Nephron progenitor cell (in vitro differentiated cells): ENCODE measurements around the gene FGGY.

Source experiments
- DNase-seq: peaks from one replicate; pipeline ENCODE4 v3.0.0; 2021
- H3K27ac Mint-ChIP-seq: 2 replicates; pipeline ENCODE4 v1.8.0; 2021; ENCODE audit warnings: mild to moderate bottlenecking, moderate library complexity, mixed read lengths
- H3K27me3 Mint-ChIP-seq: 2 replicates; pipeline ENCODE4 v1.8.0; 2021; ENCODE audit warnings: mild to moderate bottlenecking, low read depth, mixed read lengths; ENCODE audit not compliant: poor library complexity
- H3K36me3 Mint-ChIP-seq: 2 replicates; pipeline ENCODE4 v1.8.0; 2021; ENCODE audit warnings: low read depth, mixed read lengths
- H3K4me1 Mint-ChIP-seq: 2 replicates; pipeline ENCODE4 v1.8.0; 2021; ENCODE audit warnings: mixed read lengths
- H3K4me3 Mint-ChIP-seq: 2 replicates; pipeline ENCODE4 v1.8.0; 2021; ENCODE audit warnings: mild to moderate bottlenecking, moderate library complexity, mixed read lengths
- H3K9me3 Mint-ChIP-seq: 2 replicates; pipeline ENCODE4 v1.8.0; 2021; ENCODE audit warnings: mild to moderate bottlenecking, moderate library complexity, mixed read lengths
- TF ChIP-seq, protein P1 (sequence below): fragments of 200-600 bp; sonication (generic); IDR thresholded peaks from 2 replicates; pipeline ENCODE4 v1.5.0; 2021; ENCODE audit warnings: antibody characterized with exemption

The FGGY gene

DNA sequence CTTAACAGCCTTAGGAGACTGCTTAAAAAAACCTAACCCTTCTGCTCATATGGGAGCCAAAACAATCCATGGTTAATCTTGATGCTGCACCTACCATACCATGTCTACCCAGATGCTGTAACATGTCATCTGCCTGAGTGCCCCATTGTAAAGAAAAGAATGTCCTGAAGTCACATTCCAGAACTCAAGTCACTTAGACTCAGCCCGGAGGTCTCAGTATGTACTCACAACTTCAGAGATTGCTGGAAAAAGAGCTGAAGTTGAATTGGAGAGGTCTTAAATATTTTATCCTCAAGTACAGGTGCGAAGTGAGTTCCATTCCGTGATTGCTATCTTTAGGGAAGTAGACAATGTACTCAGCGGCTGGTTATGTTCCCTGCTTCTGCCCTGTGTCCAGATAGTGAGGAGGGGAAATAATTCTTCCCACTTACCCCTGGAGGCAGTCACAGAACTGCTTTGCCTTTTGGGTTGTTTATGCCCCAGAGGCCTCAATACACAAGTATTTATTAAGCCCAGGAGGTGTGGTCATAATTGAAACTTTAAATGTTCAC lies 460.4 kb downstream of the FGGY start:
- Mint-ChIP-seq H3K4me1 (peaks cover 35% of the 10 kb centered on the region), H3K4me3 (no peak overlapping the region), H3K27me3 (no peaks in the 10 kb centered on the region), H3K36me3 (no peaks in the 10 kb centered on the region), H3K9me3 (no peaks in the 10 kb centered on the region), H3K27ac (no peak overlapping the region)
- no peak for DNase-seq
- TF ChIP-seq, protein P1, sequence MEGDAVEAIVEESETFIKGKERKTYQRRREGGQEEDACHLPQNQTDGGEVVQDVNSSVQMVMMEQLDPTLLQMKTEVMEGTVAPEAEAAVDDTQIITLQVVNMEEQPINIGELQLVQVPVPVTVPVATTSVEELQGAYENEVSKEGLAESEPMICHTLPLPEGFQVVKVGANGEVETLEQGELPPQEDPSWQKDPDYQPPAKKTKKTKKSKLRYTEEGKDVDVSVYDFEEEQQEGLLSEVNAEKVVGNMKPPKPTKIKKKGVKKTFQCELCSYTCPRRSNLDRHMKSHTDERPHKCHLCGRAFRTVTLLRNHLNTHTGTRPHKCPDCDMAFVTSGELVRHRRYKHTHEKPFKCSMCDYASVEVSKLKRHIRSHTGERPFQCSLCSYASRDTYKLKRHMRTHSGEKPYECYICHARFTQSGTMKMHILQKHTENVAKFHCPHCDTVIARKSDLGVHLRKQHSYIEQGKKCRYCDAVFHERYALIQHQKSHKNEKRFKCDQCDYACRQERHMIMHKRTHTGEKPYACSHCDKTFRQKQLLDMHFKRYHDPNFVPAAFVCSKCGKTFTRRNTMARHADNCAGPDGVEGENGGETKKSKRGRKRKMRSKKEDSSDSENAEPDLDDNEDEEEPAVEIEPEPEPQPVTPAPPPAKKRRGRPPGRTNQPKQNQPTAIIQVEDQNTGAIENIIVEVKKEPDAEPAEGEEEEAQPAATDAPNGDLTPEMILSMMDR: no peak

DNA sequence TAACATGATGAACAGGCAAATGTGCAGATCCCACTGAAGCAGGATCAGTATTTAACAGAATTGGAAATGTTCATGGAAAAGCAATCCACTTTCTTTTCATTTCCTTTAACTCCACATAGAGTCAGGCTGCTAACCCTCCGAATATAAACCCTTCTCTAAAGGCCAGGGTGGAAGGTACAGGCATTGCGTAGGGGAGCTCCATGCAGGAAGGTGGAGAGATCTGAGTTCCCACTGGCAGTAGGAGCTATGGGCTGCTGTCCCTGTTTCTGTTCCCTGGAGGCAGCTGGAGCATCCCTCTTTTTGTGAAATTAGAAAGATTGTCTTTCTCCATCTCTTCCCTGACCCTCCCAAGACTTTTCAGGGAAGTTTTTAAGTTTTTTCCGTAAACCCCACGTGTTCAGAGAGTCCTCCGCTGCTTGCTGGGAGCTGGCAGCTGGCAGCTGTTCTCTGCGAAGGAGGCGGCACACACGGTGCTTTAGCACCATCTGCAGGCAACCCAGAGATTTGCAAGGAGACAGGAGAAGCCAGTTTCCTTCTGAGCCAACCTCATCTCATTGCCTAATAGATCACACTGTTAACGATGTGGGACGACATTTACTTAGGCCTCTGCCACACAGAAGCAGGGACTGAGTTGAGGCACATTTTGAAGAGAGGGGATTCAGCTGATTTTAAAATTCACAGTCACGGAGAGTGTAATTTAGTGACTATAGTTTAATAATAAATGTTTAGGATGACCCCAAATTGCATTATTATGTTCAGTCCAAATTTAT lies 462.4 kb downstream of the FGGY start:
- H3K9me3 Mint-ChIP-seq: no peaks in the 10 kb centered on the region
- H3K4me1 Mint-ChIP-seq: peaks cover 33% of the 10 kb centered on the region
- DNase-seq: peak; percentile 76
- H3K4me3 Mint-ChIP-seq: peak overlapping the region; percentile 70
- peaks cover 5% of the 10 kb centered on the region for H3K36me3 Mint-ChIP-seq
- TF ChIP-seq, protein P1: peak; percentile 96
- H3K27me3 Mint-ChIP-seq: no peaks in the 10 kb centered on the region
- H3K27ac Mint-ChIP-seq: no peak overlapping the region

DNA sequence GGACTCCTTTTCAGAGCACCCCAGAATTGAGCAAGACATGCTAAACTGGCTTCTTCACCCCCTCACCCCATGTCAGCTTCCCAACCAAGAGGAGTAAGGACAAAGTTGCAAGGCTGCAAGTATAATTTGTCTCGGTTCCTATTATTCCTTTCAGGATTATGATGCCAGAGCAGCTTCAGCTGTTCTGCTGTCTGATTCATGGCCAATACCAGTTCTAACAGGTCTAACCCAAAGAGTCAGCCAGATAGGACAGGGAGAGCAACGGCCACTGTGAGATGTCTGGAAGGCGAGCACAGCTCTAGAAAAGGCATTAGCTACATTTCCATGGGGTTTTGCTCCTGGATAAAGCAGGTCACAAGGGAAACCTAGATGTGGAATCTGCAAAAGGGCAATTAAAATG lies 464.5 kb downstream of the FGGY start:
- no peaks in the 10 kb centered on the region for H3K9me3 Mint-ChIP-seq
- TF ChIP-seq, protein P1: no peak
- no peak for DNase-seq
- peaks cover 5% of the 10 kb centered on the region for H3K36me3 Mint-ChIP-seq
- H3K27ac Mint-ChIP-seq: peak overlapping the region; percentile 66
- H3K4me1 Mint-ChIP-seq: peaks cover 21% of the 10 kb centered on the region
- no peak overlapping the region for H3K4me3 Mint-ChIP-seq
- H3K27me3 Mint-ChIP-seq: no peaks in the 10 kb centered on the region

DNA sequence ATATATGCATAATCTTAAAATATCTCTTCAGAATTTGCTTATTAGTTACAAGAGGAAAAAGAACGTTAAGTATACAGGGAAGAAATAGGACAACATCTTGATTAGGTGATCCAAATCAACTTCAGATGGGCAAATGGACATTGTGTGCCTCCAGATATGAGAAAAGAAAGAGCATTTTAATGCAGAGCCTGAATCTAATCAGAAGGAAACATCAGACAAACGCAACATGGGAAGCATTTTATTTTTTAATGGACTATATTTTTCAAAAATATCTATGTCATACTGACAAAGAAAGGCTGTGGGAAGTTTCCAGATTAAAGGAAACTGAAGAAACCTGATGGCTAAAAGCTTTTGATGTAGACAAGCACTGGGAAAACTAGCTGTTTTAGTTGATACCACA lies 466.5 kb downstream of the FGGY start:
- no peak for DNase-seq
- Mint-ChIP-seq H3K27ac (no peak overlapping the region), H3K27me3 (no peaks in the 10 kb centered on the region), H3K4me1 (peaks cover 18% of the 10 kb centered on the region), H3K9me3 (no peaks in the 10 kb centered on the region), H3K36me3 (peaks cover 5% of the 10 kb centered on the region), H3K4me3 (no peak overlapping the region)
- TF ChIP-seq, protein P1: no peak

DNA sequence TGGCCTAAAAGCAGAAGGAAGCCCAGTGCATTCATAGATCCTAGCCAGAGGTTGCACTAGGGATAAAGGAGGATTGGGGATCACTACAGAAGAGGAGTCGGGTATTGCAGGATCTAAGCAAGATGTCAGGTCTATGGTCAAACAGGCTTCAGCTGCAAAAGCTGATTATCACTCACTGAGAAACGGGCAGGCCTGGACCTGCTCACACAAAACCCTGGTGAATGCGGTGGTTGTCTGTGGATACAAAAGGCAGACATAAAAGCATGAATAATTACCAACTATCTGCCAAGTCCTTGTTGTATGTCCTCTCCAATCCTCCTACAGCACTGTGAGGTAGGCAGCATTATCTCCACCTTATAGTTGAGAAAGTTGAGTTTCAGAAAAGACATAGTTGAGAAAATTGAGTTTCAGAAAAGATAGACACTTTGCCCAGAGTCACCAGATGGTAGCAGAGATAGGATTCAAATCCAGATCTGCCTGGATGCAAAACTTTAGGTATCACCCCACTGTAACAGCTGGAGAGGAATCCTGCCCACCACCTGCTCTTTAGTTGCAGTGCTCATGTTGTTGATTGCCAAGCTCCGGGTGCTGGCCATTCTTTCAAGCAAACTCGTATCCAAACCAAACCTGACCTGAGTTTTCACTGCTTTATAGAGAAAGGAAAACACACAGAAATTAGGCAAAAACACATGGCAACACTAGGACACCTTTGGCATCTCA lies 468.3 kb downstream of the FGGY start:
- no peak for DNase-seq
- Mint-ChIP-seq H3K4me1 (peaks cover 14% of the 10 kb centered on the region), H3K27ac (no peak overlapping the region), H3K36me3 (peaks cover 5% of the 10 kb centered on the region), H3K27me3 (peaks cover 3% of the 10 kb centered on the region), H3K4me3 (no peak overlapping the region), H3K9me3 (no peaks in the 10 kb centered on the region)
- TF ChIP-seq, protein P1: no peak
